HG03432 (cell line): ENCODE measurements around the gene RPA3.
"Not testable (repeated sequence)": the region's sequence is repeated elsewhere in the genome, so short reads cannot be mapped to it uniquely, and the experiment has no call there.

Experiments
- ATAC-seq: cut with Tn5 transposase; IDR thresholded peaks from one replicate; pipeline ENCODE4 v1.9.1; 2021; ENCODE audit warnings: mild to moderate bottlenecking, moderate library complexity; ENCODE audit not compliant: unreplicated experiment

RPA3 gene

DNA sequence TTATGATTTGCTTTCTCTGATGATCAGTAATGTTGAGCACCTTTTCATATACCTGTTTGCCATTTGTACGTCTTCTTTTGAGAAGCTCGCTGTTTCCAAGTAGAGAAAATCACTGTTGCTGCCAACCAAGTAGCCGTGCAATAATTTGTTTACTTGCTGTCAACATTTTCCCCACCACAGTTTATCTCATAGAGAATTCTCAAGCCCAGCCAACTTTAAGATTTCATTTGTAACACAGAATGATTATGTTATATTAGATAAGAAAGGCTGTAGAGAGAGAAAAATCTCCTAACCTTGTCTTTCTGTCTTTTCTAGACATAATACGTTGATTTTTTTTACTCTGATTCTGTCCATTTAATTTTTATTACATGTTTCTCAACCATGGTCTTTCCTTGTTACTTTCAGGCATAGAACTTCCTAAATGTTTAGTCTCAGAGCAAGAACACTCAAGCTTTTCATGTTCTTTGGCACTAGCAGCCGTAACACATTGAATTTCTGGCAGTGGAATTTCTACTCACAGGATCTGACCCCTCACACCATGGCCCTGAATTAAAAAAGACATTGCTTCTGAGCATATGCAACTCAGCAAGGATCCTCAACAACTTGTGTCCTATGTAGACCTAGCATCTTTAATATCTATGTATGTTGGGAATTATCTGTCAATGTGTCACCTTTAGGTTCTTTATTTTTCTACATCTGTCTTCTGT lies 23.1 kb downstream of the RPA3 start:
- no peak for ATAC-seq

DNA sequence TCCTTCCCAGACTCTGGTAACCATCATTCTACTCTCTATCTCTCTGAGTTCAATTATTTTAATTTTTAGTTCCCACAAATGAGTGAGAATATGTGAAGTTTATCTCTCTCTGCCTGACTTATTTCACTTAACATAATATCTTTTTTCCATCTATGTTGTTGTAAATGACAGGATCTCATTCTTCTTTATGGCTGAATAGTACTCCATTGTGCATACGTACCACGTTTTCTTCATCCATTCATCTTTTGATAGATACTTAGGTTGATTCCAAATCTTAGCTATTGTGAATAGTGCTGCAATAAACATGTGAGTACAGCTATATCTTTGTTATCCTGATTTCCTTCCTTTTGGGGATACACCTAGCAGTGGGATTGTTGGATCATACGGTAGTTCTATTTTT lies 23.9 kb downstream of the RPA3 start:
- no peak for ATAC-seq

DNA sequence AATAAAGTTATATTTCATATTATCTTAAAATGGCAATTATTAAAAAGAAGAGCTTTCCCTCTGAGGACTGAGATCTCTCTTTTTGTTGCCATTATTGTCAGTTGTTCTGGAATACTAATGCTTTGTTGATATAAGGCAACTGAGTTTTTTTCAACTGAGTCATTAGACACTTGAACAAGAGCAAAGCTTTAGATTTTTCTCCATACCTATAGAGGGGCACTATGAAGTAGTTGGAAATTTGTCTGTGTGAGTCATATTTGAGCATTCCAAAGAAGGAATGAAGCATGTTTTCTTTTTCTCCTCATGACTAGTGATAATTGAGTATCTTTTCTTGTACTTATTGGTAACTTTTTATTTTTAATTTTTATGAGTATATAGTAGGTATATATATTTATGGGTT lies 24.5 kb downstream of the RPA3 start:
- ATAC-seq, result no peak

DNA sequence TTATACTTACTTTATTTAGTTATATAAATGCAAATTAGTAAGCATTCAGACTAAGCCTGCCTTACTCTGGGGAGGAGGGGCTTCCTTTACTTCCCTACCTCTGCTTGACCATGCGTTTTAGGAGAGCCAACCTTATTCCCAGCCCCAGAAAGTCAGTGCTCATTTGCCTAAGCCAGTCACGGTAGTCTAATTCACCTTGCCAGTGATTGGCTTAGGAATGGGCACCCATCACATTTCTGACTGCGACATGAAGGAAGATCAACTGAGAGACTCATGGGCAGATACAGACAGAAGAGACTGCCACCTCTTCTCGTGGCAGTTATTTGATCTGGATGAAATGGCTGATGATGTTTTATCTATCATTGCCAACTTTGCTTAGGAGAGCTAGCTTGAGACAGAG lies 29.5 kb downstream of the RPA3 start:
- no peak for ATAC-seq

DNA sequence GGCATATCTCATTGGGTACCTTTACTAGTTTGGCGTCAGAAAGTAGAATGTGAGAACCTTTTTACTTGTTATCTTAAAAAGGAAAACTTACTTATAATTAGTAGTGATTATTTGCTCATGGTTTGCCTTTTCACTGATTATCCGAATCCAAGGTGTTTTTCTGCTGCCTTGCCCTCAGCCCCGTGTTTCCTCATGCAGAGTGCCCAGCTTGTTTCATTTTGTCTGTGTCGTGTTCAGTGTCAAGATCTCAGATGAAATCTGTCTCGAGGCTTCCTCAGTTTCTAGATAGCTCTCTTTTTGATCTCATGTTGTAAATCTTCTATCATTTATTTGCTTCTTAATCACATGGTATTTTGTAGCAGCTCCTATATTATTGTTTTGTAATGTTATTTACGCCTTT lies 30.1 kb downstream of the RPA3 start:
- no peak for ATAC-seq

DNA sequence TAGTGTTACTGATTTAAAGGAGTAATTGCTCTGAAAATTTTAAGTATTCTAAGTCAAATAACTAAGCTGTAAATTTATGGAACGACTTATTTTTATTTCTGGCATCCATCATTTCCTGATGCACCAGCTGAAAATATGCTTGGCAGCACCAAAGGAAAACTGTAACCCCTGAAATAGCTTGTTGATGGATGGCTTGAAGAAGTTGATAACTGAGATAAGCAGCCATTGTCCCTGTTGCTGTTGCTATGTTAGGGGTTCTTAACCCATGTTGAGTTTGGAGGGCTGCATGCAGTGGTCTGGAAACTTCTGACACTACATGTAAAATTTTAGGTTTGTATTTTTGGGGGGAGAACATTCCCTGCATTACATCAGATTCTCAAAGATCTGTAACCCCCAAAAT lies 30.6 kb downstream of the RPA3 start:
- ATAC-seq, result no peak

DNA sequence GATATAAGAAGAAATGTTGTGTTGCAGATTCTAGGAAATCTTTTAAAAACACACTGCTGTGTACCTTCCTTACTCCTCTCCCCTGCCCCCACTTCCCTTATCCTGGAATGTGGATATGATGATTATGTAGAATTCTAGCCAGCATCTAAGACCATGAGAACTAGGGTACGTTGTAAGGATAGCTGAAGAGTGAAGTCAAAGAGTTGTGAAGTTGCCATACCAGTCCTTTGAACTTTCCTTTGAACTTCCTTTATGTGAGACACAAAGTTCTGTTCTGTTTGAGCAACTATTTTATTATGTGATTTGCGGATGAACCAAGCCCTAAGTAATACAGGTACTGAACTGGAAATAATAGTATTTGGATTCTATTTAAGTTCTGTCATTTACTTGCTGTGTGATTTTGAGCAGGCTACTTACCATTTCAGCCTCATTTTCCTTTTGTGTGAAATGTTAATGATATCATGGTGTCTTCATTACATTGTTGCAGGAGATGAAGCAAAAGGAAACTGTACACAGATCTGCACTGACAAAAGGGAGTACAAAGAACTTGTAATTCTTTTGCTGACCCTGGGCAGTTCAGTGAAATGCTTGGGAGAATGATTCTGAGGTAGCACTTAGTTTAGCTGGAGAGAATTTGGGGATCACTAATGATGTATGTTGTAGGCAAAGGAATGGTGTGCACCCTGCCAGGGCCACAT lies 31.4 kb downstream of the RPA3 start:
- ATAC-seq, result no peak

DNA sequence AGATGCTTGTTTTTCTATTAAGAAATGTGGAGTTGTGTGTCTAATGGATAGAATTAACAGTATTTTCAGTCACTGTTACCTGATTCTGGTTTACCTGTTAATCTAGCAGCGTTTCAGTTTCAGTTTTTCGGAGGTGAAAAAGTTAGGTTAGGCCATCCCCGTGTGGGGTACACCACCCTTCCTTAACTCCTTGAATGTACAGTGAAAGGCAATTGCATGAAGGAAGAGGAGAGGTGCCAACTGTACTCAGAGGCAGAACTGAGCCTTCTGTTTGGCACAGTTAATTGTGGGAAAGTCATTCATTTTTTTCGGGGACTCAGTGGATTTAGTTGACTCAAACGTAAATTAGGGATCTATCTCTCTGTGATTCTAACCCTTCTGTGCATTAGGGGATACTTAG lies 35.5 kb downstream of the RPA3 start:
- ATAC-seq, result no peak

DNA sequence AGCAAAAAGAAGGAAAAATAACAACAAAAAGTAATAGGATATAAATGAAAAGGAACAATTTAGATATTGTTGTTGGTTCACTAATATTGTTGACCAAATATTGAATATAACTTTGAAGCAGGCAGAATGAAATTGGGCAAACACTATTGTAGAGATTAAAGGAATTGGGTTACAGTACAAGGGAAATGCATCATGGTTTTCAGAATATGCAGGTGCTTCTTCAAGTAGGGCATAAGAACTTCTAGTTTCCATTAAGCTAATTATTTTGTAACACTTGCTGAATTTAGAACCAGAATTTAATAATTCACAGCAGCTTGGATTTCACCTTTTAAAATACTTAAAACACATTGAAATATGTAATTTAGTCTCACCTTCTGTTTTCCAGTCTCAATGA lies 36.5 kb downstream of the RPA3 start:
- ATAC-seq, result no peak

DNA sequence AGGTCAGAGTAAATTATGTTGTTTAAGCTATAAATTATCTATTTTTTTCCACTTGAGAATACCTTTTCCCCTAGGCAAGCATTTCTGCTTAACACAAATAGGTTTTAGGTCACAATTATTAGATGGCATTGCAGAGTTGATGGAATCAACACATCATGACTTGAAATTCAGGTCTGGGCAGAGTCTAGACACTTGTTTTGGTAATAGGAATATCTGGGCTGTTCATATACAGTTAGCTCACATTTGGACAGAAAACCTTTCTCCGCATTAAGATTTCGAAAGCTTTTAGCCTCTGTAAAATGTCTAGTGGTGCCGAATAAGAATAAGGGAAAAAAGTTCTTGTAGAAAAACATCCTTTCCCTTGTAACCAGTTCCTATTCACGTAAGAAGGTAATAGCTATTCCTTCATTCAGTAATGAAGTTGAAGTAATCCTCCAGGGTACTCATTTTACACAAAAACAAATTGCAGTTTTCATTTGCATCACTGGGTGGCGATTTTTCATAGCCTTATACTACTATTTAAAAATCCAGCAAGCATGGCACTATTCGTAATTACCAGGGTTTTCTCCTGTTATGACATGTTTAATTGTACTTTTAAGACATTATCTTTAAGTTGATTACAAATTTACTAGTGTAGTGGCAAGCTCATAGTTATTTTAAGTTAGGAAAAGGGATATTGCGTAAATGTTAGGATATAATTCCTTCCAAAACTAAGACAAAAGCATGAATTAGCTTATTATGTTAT lies 37.0 kb downstream of the RPA3 start:
- peak; percentile 86 for ATAC-seq

DNA sequence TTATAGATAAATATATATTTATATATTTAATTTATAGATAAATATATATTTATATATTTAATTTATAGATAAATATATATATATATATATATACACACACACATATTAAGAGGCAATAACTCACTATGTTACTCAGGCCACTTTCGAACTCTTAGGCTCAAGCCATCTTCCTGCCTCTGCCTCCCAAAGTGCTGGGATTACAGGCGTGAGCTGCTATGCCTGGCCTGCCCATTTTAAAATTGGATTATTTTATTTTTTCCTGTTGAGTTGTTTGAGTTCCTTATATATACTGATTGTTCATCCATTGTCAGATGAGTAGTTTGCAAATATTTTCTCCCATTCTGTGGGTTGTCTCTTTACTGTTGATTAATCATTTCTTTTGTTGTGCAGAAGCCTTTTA lies 38.8 kb downstream of the RPA3 start:
- not testable (repeated sequence) for ATAC-seq

DNA sequence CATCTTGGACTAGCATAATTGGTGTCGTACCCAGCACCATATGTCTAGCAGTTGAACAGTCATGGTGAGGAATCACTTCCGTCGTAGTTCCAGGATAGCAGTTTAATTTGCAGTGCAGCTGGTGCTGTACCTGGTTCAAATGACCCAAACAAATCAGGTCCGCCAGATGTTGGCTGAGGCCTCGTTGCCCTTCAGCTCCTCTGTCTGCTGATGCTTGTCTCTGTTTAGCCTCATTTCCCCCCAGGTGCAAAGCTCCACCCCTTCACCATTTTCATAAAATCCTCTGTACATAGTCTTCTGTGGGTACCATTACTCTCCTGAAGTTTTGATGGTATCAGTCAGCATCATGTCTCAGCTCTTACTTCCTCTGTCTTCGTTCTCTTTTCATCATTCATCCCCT lies 42.7 kb downstream of the RPA3 start:
- no peak for ATAC-seq

DNA sequence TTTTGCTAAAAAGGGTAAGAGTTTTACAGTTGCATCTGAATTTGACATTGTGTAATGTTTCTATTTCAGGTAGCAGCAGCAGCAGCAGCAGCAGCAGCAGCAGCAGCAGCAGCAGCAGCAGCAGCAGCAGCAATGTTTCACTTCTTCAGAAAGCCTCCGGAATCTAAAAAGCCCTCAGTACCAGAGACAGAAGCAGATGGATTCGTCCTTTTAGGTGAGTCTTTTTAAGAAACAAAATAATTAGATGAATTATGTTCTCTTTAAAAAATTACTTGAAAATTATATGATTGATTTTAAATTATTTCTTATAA lies 45.2 kb downstream of the RPA3 start:
- no peak for ATAC-seq

DNA sequence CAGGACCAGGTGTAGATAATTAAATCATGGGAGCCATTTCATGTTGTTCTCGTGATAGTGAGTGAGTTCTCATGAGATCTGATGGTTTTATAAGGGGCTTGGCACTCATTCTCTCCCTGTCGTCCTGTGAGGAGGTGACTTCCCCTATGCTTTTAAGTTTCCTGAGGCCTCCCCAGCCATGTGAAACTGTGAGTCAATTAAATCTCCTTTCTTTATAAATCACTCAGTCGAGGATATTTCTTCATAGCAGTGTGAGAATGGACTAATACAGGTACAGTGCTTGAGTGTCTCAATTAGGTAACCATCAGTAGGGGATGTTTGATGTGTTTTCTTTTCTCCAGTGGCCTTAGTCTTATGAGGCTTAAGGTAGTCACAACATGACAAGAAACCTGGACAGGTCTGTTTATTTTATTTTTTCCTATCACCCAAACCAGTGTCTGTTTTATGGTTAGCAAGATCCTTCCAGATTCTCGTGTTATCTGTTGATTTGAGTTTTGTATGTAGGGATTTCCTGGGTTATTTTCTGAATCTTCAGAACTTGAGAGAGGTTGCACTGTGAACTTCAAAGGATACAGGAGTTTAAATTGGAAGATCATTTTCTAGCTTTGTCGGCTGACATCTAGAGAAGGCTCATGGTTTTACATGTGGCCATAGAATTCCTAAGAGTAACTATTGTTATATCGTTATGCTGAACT lies 45.7 kb downstream of the RPA3 start:
- ATAC-seq, result no peak

DNA sequence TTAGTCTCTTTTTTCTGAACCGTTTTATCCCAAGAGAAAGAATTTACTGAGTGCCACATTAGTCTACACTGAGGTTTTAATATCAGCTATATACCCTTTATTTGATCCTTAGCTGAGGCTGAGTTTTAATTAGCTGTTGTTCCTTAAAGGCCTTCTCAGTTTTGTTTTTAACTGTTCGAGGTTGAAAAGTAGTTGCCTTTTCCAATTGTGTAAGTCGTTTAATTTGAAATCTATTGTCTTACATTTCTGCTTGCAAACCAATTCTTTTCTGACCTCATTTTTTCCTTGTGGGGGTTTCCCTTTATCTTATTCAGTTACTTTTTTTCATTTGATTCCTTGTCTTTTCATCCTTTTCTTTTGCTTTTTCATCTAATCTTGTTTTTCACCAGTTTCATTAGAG lies 47.0 kb downstream of the RPA3 start:
- ATAC-seq, result no peak

DNA sequence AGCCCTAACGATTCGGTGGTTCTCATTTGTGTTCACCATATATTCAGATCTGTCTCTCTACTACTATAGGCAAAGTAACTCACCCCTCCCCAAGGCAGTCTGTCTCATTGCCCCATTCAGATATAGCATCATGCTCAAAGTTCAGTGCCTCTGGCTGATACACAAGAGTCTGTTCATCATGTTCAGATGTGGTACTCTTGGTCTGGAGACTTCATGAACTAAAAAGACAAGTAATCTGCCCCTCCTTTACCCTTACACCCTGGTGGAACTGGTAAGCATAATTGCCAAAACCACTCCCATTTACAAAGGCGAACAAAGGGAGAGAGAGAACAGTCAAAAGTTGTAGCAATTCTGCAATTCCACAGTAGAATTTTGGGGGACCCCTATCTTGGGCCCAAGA lies 47.9 kb downstream of the RPA3 start:
- ATAC-seq, result no peak

DNA sequence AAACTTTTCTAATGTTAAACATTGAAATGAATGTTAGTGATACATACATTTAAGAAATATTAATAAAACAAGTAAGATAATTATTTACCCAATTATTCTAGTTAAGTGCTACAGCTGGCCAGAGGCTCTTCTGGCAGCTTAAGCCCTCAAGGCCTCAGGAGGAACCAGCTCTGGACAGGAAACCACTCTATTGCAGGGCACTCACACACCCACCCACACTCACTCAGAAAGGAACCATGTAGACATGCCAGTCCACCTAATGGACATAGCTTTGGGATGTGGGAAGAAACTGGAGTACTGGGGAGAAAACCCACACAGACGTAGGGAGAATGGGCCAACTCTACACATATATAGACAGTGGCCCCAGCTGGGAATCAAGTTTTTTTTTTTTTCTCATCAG lies 49.7 kb downstream of the RPA3 start:
- ATAC-seq, result no peak

DNA sequence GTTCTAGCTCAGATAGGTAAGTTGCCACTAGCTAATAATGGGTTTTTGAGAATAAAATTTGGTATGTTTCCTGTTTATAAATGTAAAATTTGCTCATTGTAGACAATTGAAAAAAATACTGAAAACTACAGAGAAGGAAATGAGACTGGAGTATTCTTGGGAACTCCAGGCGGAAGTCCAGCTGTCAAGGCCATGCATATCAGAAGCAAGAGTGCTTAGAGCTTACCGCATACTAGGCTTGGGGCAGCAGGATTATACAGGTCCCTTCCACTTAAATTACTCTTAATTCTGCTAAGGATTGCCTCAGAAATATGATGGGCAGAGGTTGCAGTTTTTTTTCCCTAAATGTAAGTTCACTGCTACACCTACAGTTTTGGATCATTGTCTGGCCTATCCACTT lies 51.2 kb downstream of the RPA3 start:
- ATAC-seq, result no peak

DNA sequence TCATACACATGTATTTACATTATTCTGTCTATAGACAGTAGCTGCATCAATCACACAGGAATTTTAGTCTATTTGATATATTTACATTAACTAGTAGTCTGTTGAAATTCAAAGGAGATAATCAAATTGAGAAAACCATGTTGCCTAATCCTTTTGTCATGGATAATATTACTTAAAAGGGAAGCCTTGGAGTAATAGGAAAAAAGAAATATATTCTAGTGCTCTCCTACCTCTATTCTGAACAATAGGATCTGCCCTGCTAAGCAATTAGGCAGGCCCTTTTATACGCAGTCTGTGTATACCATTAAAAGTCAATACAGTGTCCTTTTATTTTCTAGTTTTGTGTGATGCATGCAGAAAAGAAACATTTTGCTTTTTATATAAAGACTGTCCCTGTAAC lies 53.4 kb downstream of the RPA3 start:
- ATAC-seq, result no peak

DNA sequence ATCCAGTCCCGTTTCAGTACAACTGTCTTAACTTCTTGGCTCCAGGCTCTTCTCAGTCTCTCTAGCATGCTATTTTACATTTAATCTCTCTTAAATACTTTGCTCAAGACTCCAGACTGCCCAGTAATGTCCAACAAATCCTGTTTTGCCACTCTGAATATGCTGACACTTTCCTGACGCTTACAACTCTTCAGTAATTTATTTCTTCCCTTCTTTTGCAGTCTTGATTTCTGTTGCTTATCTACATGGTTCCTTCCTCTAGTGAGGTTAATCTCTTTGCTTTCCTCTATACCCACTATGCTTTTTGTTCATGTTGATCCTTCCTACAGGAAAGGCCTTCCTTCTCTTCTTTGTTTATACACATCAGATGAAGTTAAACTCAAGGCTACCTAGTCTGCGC lies 54.1 kb downstream of the RPA3 start:
- no peak for ATAC-seq

DNA sequence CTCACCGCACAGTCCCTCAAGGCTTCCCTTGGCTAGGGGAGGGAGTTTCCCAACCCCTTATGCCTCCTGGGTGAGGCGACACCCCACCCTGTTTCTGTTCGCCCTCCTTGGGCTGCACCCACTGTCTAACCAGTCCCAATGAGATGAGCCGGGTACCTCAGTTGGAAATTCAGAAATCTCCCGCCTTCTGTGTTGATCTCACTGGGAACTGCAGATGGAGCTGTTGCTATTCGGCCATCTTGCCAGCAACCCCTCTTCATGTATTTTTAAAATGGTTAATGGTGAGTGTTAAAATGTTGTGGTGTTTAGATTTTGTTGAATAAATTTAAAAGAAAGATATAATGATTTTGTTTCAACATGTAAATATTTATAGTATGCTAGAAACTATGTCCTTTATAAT lies 55.9 kb downstream of the RPA3 start:
- no peak for ATAC-seq

DNA sequence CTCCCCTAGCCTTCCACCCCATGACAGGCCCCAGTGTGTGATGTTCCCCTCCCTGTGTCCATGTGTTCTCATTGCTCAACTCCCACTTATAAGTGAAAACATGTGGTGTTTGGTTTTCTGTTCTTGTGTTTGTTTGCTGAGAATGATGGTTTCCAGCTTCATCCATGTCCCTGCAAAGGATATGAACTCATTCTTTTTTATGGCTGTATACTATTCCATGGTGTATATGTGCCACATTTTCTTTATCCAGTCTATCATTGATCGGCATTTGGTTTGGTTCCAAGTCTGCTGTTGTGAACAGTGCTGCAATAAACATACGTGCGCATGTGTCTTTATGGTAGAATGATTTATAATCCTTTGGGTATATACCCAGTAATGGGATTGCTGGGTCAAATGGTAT lies 61.9 kb downstream of the RPA3 start:
- ATAC-seq, result not testable (repeated sequence)
